Stimulated activated CD4-positive, alpha-beta T cell treated with anti-CD3 and anti-CD28 coated beads, Interleukin-4, amount 100 ng/mL, for 1 hour (primary cell): ENCODE measurements around the gene CASP3.
A peak's percentile ranks its signal among the peaks of the same experiment; 100 is the strongest.
"Not testable (repeated sequence)": the region's sequence is repeated elsewhere in the genome, so short reads cannot be mapped to it uniquely, and the experiment has no call there.

Experiments
- DNase-seq: peaks from one replicate; pipeline ENCODE4 v3.0.0-alpha.2; 2020

The CASP3 gene

GRCh38 chr4:184591747-184592270 lies 57.4 kb downstream of the CASP3 start:
- DNase-seq = not testable (repeated sequence)

- no peak for DNase-seq
Observed at GRCh38 chr4:184591070-184591677, 58.1 kb downstream of the CASP3 start.

- DNase-seq = no peak
Observed at GRCh38 chr4:184590196-184590595, 59.1 kb downstream of the CASP3 start.

GRCh38 chr4:184588893-184589292 lies 60.4 kb downstream of the CASP3 start:
- no peak for DNase-seq

GRCh38 chr4:184587701-184588100 lies 61.5 kb downstream of the CASP3 start:
- DNase-seq = no peak

GRCh38 chr4:184587221-184587620 lies 62.0 kb downstream of the CASP3 start:
- DNase-seq = no peak

- peak; percentile 23 for DNase-seq
Observed at GRCh38 chr4:184583738-184584502, 65.3 kb downstream of the CASP3 start.
